ENCODE measurements around the gene GGT1. TPM values are rescaled to one million over a fixed set of nuclear protein-coding genes. Genes with fewer than 3 reads are reported as not detected.

The GGT1 gene
- total RNA-seq, 2 experiments from 2014 or later = 19.7 to 20.1 TPM

DNA sequence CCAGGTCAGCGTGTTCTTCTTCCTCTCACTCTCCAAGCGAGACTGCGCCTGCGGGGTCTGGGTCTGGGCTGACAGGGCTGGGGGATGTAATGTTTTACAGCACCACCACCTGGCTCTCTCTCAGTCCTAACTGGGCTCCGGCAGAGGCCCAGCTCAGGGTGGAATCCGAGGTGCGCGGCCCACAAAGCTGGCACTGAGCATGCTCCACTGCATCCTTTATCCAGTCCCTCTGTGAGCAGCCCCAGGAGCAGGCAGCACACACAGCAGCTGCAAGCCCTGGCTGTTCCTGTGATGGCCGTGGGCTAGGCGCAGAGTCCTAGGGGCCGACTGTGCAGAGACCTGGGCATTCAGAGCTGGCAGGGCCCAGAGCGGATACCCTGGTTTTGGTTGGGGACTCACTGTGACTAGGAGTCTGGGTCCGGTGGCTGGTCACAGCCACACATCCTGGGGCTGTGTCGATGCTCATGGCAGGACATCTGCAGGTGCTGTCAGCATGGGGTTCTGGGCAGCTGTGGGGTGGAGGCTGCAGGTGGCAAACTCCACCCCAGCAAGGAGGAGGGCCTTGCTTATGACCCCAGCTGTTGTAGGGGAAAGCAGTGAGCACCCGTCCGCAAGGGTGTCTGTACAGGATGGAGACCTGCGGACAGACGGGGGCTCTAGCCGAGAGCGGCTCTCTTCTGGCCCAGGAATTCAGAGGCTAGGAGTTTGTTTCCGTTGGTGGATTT is 14.1 kb upstream of the GGT1 start:
- ChIA-PET POLR2A (no interaction called here), CTCF (no interaction called here)
- TF ChIP-seq, protein P1, sequence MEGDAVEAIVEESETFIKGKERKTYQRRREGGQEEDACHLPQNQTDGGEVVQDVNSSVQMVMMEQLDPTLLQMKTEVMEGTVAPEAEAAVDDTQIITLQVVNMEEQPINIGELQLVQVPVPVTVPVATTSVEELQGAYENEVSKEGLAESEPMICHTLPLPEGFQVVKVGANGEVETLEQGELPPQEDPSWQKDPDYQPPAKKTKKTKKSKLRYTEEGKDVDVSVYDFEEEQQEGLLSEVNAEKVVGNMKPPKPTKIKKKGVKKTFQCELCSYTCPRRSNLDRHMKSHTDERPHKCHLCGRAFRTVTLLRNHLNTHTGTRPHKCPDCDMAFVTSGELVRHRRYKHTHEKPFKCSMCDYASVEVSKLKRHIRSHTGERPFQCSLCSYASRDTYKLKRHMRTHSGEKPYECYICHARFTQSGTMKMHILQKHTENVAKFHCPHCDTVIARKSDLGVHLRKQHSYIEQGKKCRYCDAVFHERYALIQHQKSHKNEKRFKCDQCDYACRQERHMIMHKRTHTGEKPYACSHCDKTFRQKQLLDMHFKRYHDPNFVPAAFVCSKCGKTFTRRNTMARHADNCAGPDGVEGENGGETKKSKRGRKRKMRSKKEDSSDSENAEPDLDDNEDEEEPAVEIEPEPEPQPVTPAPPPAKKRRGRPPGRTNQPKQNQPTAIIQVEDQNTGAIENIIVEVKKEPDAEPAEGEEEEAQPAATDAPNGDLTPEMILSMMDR (IDR thresholded peaks at IDR 0.05) = no peak
- H3K27me3 Mint-ChIP-seq = peaks cover 6% of the 10 kb centered on the region
- no peaks in the 10 kb centered on the region for H3K36me3 Mint-ChIP-seq (ENCODE audit: low read depth)
- H3K4me3 Mint-ChIP-seq = no peak overlapping the region
- H3K27ac Mint-ChIP-seq = no peak overlapping the region
- Histone ChIP-seq H3K27ac (ENCODE audit: low read depth in 1 of 2, low read length in 2 of 2) (no peak overlapping the region), H3K36me3 (ENCODE audit: insufficient read depth, low read length) (no peaks in the 10 kb centered on the region), H3K4me1 (ENCODE audit: insufficient read depth, low read length) (peaks cover 12% of the 10 kb centered on the region), H3K9me3 (ENCODE audit: control insufficient read depth in 1 of 2, insufficient read depth in 1 of 2, low read length in 2 of 2) (no peaks in the 10 kb centered on the region), H3K27me3 (ENCODE audit: control insufficient read depth in 1 of 2, insufficient read depth in 2 of 2, low read length in 2 of 2) (peaks cover 3 to 6% of the 10 kb centered on the region in 2 experiments), H3K4me3 (ENCODE audit: low read length) (no peak overlapping the region)
- peaks cover 5% of the 10 kb centered on the region for H3K4me1 Mint-ChIP-seq (ENCODE audit: low read depth)
- ATAC-seq (ENCODE audit: poor library complexity) (no peak), DNase-seq (peak in 1 of 14 experiments; percentile 4)
- H3K9me3 Mint-ChIP-seq = no peaks in the 10 kb centered on the region
- intact Hi-C loops (cut with DNase I, micrococcal nuclease) = no loop called here

DNA sequence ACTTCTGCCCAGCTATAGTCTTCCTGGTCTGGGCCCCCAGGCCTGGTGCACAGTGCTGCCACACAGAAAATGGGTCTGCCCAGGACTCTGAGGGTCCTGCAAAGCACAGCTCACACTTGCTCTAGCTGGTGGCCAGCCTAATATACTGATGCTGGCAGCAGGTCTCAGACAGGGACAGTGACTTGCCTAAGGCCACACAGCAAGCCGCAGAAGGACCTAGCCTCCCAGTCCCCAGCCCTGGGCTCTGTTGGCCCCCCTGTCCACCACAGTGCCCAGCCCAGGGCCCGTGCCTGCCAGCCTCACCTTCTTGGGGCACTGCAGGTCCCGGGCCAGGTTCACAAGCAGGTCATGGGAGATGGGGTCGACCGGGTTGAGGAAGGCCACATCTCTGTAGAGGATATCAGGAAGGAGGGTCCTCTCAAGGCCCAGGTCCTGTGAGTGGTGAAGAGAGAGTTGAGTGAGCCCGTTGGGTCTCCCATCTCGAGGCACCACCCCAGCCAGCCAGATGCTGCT is 13.4 kb upstream of the GGT1 start:
- no peak overlapping the region for H3K27ac Mint-ChIP-seq
- Histone ChIP-seq H3K27me3 (ENCODE audit: control insufficient read depth in 1 of 2, insufficient read depth in 2 of 2, low read length in 2 of 2) (peaks cover 3 to 6% of the 10 kb centered on the region in 2 experiments), H3K4me1 (ENCODE audit: insufficient read depth, low read length) (peaks cover 12% of the 10 kb centered on the region), H3K4me3 (ENCODE audit: low read length) (no peak overlapping the region), H3K27ac (ENCODE audit: low read depth in 1 of 2, low read length in 2 of 2) (no peak overlapping the region), H3K9me3 (ENCODE audit: control insufficient read depth in 1 of 2, insufficient read depth in 1 of 2, low read length in 2 of 2) (peaks cover 0 to 1% of the 10 kb centered on the region in 2 experiments), H3K36me3 (ENCODE audit: insufficient read depth, low read length) (no peaks in the 10 kb centered on the region)
- no peaks in the 10 kb centered on the region for H3K36me3 Mint-ChIP-seq (ENCODE audit: low read depth)
- ATAC-seq (ENCODE audit: poor library complexity) (no peak), DNase-seq (peak in 1 of 14 experiments; percentile 6)
- H3K9me3 Mint-ChIP-seq = no peaks in the 10 kb centered on the region
- intact Hi-C loops (cut with DNase I, micrococcal nuclease) = no loop called here
- peaks cover 6% of the 10 kb centered on the region for H3K27me3 Mint-ChIP-seq
- peaks cover 5% of the 10 kb centered on the region for H3K4me1 Mint-ChIP-seq (ENCODE audit: low read depth)
- ChIA-PET CTCF (no interaction called here), POLR2A (no interaction called here)
- H3K4me3 Mint-ChIP-seq = no peak overlapping the region
- TF ChIP-seq, protein P1 (IDR thresholded peaks at IDR 0.05) = no peak

DNA sequence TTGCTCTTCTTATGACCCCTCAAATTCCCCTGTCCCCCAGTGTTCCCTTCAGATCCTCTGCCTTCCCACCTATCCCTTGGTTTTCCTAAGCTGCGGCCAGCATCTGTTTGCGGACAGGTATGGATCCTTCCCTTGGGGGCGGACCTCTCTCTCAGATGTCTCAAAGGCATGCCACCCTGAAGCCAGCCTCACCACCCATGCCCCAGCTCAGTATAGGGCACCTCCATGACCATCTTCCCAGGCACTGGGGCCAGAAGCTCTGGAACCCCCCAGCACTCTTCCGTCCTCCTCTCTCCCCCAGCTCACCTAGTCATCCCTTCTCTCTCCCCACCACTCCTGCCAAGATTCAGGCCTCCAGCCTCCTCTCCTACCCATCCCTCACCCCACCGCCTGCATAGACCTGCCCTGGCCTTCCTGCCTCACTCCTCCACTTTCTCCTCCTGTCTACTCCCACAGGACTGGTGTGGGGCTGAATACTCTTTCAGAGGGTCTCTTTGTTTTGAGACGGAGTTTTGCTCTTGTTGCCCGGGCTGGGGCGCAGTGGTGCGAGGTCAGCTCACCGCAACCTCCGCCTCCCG is 12.3 kb upstream of the GGT1 start:
- no peak overlapping the region for H3K4me3 ChIP-seq (ENCODE audit: low read length)
- H3K27me3 ChIP-seq (ENCODE audit: control insufficient read depth in 1 of 2, insufficient read depth in 2 of 2, low read length in 2 of 2) = peaks cover 3 to 6% of the 10 kb centered on the region in 2 experiments
- H3K27me3 Mint-ChIP-seq = peaks cover 6% of the 10 kb centered on the region
- ATAC-seq (ENCODE audit: poor library complexity) = no peak
- H3K27ac Mint-ChIP-seq = no peak overlapping the region
- H3K4me1 ChIP-seq (ENCODE audit: insufficient read depth, low read length) = peaks cover 12% of the 10 kb centered on the region
- CTCF ChIA-PET = no interaction called here
- POLR2A ChIA-PET = no interaction called here
- no peak for DNase-seq
- intact Hi-C loops (cut with DNase I, micrococcal nuclease) = no loop called here
- H3K36me3 ChIP-seq (ENCODE audit: insufficient read depth, low read length) = no peaks in the 10 kb centered on the region
- TF ChIP-seq, protein P1 (IDR thresholded peaks at IDR 0.05) = no peak
- no peaks in the 10 kb centered on the region for H3K36me3 Mint-ChIP-seq (ENCODE audit: low read depth)
- H3K4me1 Mint-ChIP-seq (ENCODE audit: low read depth) = peaks cover 5% of the 10 kb centered on the region
- H3K9me3 Mint-ChIP-seq = no peaks in the 10 kb centered on the region
- H3K4me3 Mint-ChIP-seq = no peak overlapping the region
- peaks cover 0 to 4% of the 10 kb centered on the region in 2 experiments for H3K9me3 ChIP-seq (ENCODE audit: control insufficient read depth in 1 of 2, insufficient read depth in 1 of 2, low read length in 2 of 2)
- H3K27ac ChIP-seq (ENCODE audit: low read depth in 1 of 2, low read length in 2 of 2) = no peak overlapping the region
